Endothelial cell of umbilical vein (primary cell): ENCODE results near the gene KAZN. TPM values are rescaled to one million over a fixed set of nuclear protein-coding genes. Genes with fewer than 3 reads are reported as not detected.

Experiments
- BruUV-seq: library from RNA; stranded (reverse); fragments of 400-500 nt; replicated peaks from 2 replicates; lab custom pipeline; 2021; lab: Mats Ljungman, UMichigan
- CTCF ChIA-PET: fragments of 300-600, 350-600 bp; sonication (Branson Sonifier 250); formaldehyde crosslinking; loops from one replicate; lab custom pipeline; 2021; ENCODE audit warnings: antibody characterized with exemption, inconsistent platforms; lab: Charles Lee
- POLR2A ChIA-PET: fragments of 300-600, 350-600 bp; sonication (Branson Sonifier 250); formaldehyde crosslinking; loops from one replicate; lab custom pipeline; 2021; ENCODE audit warnings: antibody characterized with exemption, inconsistent platforms; lab: Charles Lee
- DNase-seq: peaks from one replicate; pipeline ENCODE4 v3.0.0-alpha.2; 2011; ENCODE audit warnings: low read depth, low spot score
- FAIRE-seq: peaks from 2 replicates; lab custom pipeline; 2011; peaks lifted over from hg19 to GRCh38; lab: Jason Lieb, UNC
- H2AFZ ChIP-seq: 2 replicates; pipeline ENCODE4 v1.6.0; 2012; ENCODE audit warnings: low read depth, low read length, control low read depth, inconsistent platforms
- H3K27ac ChIP-seq: 2 replicates; pipeline ENCODE4 v1.5.1; 2011; ENCODE audit warnings: low read depth, mild to moderate bottlenecking, control low read depth, low read length, moderate library complexity; ENCODE audit not compliant: insufficient read depth
- H3K27me3 ChIP-seq, 2 experiments: 2 replicates each; pipeline versions ENCODE4 v1.6.0 to v1.6.1; 2011; ENCODE audit warnings: low read length in 2 of 2, mixed read lengths in 1 of 2; ENCODE audit not compliant: control insufficient read depth in 2 of 2, insufficient read depth in 2 of 2
- H3K36me3 ChIP-seq, 2 experiments: 2 replicates in 1 of 2; 3 replicates in 1 of 2; pipeline ENCODE4 v1.5.1; 2011; ENCODE audit warnings: low read length in 2 of 2, mild to moderate bottlenecking in 1 of 2, moderate library complexity in 1 of 2; ENCODE audit not compliant: control insufficient read depth in 2 of 2, insufficient read depth in 2 of 2; ENCODE audit errors: extremely low read depth in 1 of 2
- H3K4me1 ChIP-seq: 3 replicates; pipeline ENCODE4 v1.5.1; 2011; ENCODE audit warnings: mild to moderate bottlenecking, low read length; ENCODE audit not compliant: control insufficient read depth, insufficient read depth; ENCODE audit errors: extremely low read depth
- H3K4me2 ChIP-seq: 2 replicates; pipeline ENCODE4 v1.6.1; 2011; ENCODE audit warnings: low read length, control low read depth, mixed read lengths; ENCODE audit not compliant: insufficient read depth
- H3K4me3 ChIP-seq, 3 experiments: fragments of 200-600 bp in 1 of 3; sonication (generic), shearing (Covaris generic) in 1 of 3; replicated peaks in 1 of 3; 2 replicates each; pipeline ENCODE4 v1.5.1; 2011 to 2016; ENCODE audit warnings: control low read depth in 3 of 3, low read length in 3 of 3, mild to moderate bottlenecking in 2 of 3, inconsistent platforms in 1 of 3, low read depth in 1 of 3, moderate library complexity in 1 of 3; ENCODE audit not compliant: insufficient read depth in 1 of 3
- H3K79me2 ChIP-seq: 2 replicates; pipeline ENCODE4 v1.6.0; 2012; ENCODE audit warnings: low read length, inconsistent platforms; ENCODE audit not compliant: control insufficient read depth, insufficient read depth
- H3K9ac ChIP-seq: replicated peaks from 2 replicates; pipeline ENCODE3; 2011; ENCODE audit warnings: low read length, control low read depth; ENCODE audit not compliant: insufficient read depth; ENCODE audit errors: extremely low read depth
- H3K9me1 ChIP-seq: replicated peaks from 3 replicates; pipeline ENCODE4 v1.6.0; 2011; ENCODE audit warnings: mild to moderate bottlenecking, low read length; ENCODE audit not compliant: control insufficient read depth, insufficient read depth; ENCODE audit errors: extremely low read depth
- H3K9me3 ChIP-seq: replicated peaks from 2 replicates; pipeline ENCODE4 v1.5.1; 2012; ENCODE audit warnings: low read length, inconsistent platforms; ENCODE audit not compliant: control insufficient read depth, insufficient read depth
- H4K20me1 ChIP-seq: replicated peaks from 2 replicates; pipeline ENCODE3; 2011; ENCODE audit warnings: mild to moderate bottlenecking, low read length; ENCODE audit not compliant: control insufficient read depth, insufficient read depth; ENCODE audit errors: extremely low read depth
- EZH2 ChIP-seq: IDR thresholded peaks from 2 replicates; pipeline ENCODE4 v1.6.1; 2012; ENCODE audit warnings: borderline replicate concordance, low read depth, mild to moderate bottlenecking, moderate library complexity, low read length, inconsistent platforms; ENCODE audit not compliant: severe bottlenecking
- FOS ChIP-seq: IDR thresholded peaks from 2 replicates; pipeline ENCODE4 v1.6.1; 2011; ENCODE audit warnings: mild to moderate bottlenecking, low read length, moderate library complexity, borderline replicate concordance; ENCODE audit not compliant: insufficient read depth
- GATA2 ChIP-seq: IDR thresholded peaks from 2 replicates; pipeline ENCODE4 v1.7.0; 2011; ENCODE audit warnings: low read depth, mild to moderate bottlenecking, moderate library complexity, mixed read lengths, low read length; ENCODE audit not compliant: insufficient read length, insufficient read depth
- JUN ChIP-seq: IDR thresholded peaks from 2 replicates; pipeline ENCODE4 v1.6.1; 2011; ENCODE audit warnings: borderline replicate concordance, low read depth; ENCODE audit not compliant: insufficient read length, insufficient read depth
- MAX ChIP-seq: IDR thresholded peaks from 2 replicates; pipeline ENCODE4 v1.6.1; 2011; ENCODE audit not compliant: insufficient read depth, insufficient read length
- MYC ChIP-seq: IDR thresholded peaks from one replicate; pipeline ENCODE4 v1.6.1; 2011; ENCODE audit warnings: mild to moderate bottlenecking, low read depth, low read length
- POLR2A ChIP-seq: IDR thresholded peaks from 2 replicates; pipeline ENCODE4 v1.6.1; 2012; ENCODE audit warnings: low read depth, mild to moderate bottlenecking, control low read depth, low read length
- POLR2AphosphoS5 ChIP-seq: IDR thresholded peaks from 2 replicates; pipeline ENCODE4 v1.6.1; 2012; ENCODE audit warnings: low read depth, mild to moderate bottlenecking, control low read depth, low read length, moderate library complexity; ENCODE audit not compliant: insufficient read depth
- dilution Hi-C: fragments of 300-500 bp; cut with MboI; formaldehyde crosslinking; loops from one replicate; pipeline ENCODE4 v1.15.0; 2019; ENCODE audit warnings: low sequenced_read_pairs; ENCODE audit not compliant: extremely low pct_ligation_motif_present
- intact Hi-C: fragments of 100-400 bp; cut with micrococcal nuclease; formaldehyde crosslinking; loops from one replicate; pipeline ENCODE4 v1.10.0; 2022
- polyA plus RNA-seq, 4 experiments: library from polyadenylated mRNA; depleted of rRNA in 3 of 4; stranded (reverse) in 3 of 4; unstranded in 1 of 4; fragments of >200 nt; gene quantifications; 2 replicates each; pipeline versions ENCODE4 v1.2.1 to v1.2.3, GENCODE V29; 2011 to 2012; ENCODE audit warnings: missing spikeins in 1 of 4
- total RNA-seq: library from RNA; stranded (reverse); gene quantifications from 2 replicates; pipeline ENCODE4 v1.2.3, GENCODE V29; 2021
- TF ChIP-seq, protein P1 (sequence below), 2 donors: IDR thresholded peaks; 1 replicate in 1 of 2; 2 replicates in 1 of 2; pipeline ENCODE4 v1.5.1; 2011; ENCODE audit warnings: low read length in 2 of 2, mild to moderate bottlenecking in 2 of 2, moderate library complexity in 2 of 2, control low read depth in 1 of 2, inconsistent platforms in 1 of 2, low read depth in 1 of 2; ENCODE audit not compliant: insufficient read depth in 1 of 2; ENCODE audit errors: extremely low read depth in 1 of 2

KAZN gene
- total and polyA plus RNA-seq, 2 donors (not counting 3 experiments of a cell fraction or from before 2014, with no cell fraction given) = 1.6 to 5.8 TPM

DNA sequence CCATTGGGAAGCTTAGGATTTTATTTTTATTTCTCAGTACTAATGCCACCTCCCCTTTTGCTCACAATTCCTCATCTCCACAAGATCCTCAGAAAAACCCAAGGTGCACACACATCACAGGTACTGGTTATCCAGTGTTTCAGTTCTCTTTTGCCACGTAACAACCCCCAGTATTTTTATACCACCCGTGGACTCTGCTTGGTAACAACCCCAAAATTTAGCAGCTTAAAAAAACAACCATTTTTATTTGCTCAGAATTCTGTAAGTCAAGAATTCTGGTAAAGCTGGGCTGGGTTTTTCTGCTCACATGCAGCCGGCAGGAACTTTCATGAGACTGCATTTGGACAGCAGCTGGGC, 180.0 kb downstream of the KAZN start:
- Histone ChIP-seq H3K79me2 (no peaks in the 10 kb centered on the region), H3K36me3 (no peaks in the 10 kb centered on the region), H3K4me2 (no peak overlapping the region), H3K4me3 (no peak overlapping the region), H3K9me1 (no peaks in the 10 kb centered on the region), H3K27me3 (no peaks in the 10 kb centered on the region), H3K9ac (no peak overlapping the region), H3K9me3 (peaks cover 3% of the 10 kb centered on the region), H3K4me1 (no peaks in the 10 kb centered on the region), H2AFZ (no peak overlapping the region), H3K27ac (no peak overlapping the region), H4K20me1 (no peaks in the 10 kb centered on the region)
- dilution Hi-C loops (no loop called here), intact Hi-C loops (loop anchor here (5.0 kb wide), 1 partner anchor 144 kb away; no protein-coding TSS in a partner anchor)
- DNase-seq (no peak), FAIRE-seq (no peak)
- no TSS peak for BruUV-seq
- ChIA-PET CTCF (interaction anchor here (1.0 kb wide), 1 partner anchor 248 kb away, joined by 3 read pairs; no protein-coding TSS in a partner anchor), POLR2A (no interaction called here)
- TF ChIP-seq GATA2 (no peak), POLR2AphosphoS5 (no peak), JUN (no peak), FOS (no peak), EZH2 (no peak), POLR2A (no peak), MYC (no peak), MAX (no peak)
- TF ChIP-seq, protein P1, sequence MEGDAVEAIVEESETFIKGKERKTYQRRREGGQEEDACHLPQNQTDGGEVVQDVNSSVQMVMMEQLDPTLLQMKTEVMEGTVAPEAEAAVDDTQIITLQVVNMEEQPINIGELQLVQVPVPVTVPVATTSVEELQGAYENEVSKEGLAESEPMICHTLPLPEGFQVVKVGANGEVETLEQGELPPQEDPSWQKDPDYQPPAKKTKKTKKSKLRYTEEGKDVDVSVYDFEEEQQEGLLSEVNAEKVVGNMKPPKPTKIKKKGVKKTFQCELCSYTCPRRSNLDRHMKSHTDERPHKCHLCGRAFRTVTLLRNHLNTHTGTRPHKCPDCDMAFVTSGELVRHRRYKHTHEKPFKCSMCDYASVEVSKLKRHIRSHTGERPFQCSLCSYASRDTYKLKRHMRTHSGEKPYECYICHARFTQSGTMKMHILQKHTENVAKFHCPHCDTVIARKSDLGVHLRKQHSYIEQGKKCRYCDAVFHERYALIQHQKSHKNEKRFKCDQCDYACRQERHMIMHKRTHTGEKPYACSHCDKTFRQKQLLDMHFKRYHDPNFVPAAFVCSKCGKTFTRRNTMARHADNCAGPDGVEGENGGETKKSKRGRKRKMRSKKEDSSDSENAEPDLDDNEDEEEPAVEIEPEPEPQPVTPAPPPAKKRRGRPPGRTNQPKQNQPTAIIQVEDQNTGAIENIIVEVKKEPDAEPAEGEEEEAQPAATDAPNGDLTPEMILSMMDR (IDR thresholded peaks at IDR 0.05; ENCODE audit: extremely low read depth in 1 of 2, insufficient read depth in 1 of 2, low read depth in 1 of 2, low read length in 2 of 2) = no peak
